ENCODE measurements around the gene SF3A1. TPM values are rescaled to one million over a fixed set of nuclear protein-coding genes. Genes with fewer than 3 reads are reported as not detected.

Gene SF3A1
- total RNA-seq, 1 experiment from 2014 or later = 133 TPM

GRCh38 chr22:30289141-30289979 is 67.3 kb downstream of the SF3A1 start, which contains the start of gene CASTOR1:
Gene CASTOR1, minus strand, starts transcription at chr22:30289505. Its CDS starts 8 bp downstream, at chr22:30289497.
- DNase-seq (ENCODE audit: low read depth) = peak; percentile 96

- DNase-seq (ENCODE audit: low read depth) = no peak
Observed at GRCh38 chr22:30288419-30289140, 68.1 kb downstream of the SF3A1 start.

- peak; percentile 91 for DNase-seq (ENCODE audit: low read depth)
Observed at GRCh38 chr22:30287648-30288418, 68.9 kb downstream of the SF3A1 start.

GRCh38 chr22:30286813-30287647 is 69.7 kb downstream of the SF3A1 start:
- peak; percentile 63 for DNase-seq (ENCODE audit: low read depth)

- no peak for DNase-seq (ENCODE audit: low read depth)
Observed at GRCh38 chr22:30286331-30286730, 70.4 kb downstream of the SF3A1 start.

GRCh38 chr22:30285846-30286200 is 70.9 kb downstream of the SF3A1 start:
- no peak for DNase-seq (ENCODE audit: low read depth)

GRCh38 chr22:30285176-30285845 is 71.4 kb downstream of the SF3A1 start:
- no peak for DNase-seq (ENCODE audit: low read depth)

- no peak for DNase-seq (ENCODE audit: low read depth)
Observed at GRCh38 chr22:30284666-30285065, 72.0 kb downstream of the SF3A1 start.

GRCh38 chr22:30284172-30284571 is 72.5 kb downstream of the SF3A1 start:
- DNase-seq (ENCODE audit: low read depth) = no peak

GRCh38 chr22:30283342-30283741 is 73.4 kb downstream of the SF3A1 start:
- no peak for DNase-seq (ENCODE audit: low read depth)

GRCh38 chr22:30282616-30283046 is 74.1 kb downstream of the SF3A1 start:
- no peak for DNase-seq (ENCODE audit: low read depth)

Other genes with a start within 250 kb of the SF3A1 start
- 7.7 and 8.8 TPM in 2 replicates for gene LIF, start 110.1 kb downstream of the SF3A1 start, total RNA-seq (2014; rRNA removed; shearing (Covaris generic))
- gene OSM, start 90.0 kb downstream of the SF3A1 start, total RNA-seq (2014; rRNA removed; shearing (Covaris generic)) = not detected in 2 replicates
- 1.5 and 6.1 TPM in 2 replicates for gene CASTOR1, start 67.4 kb downstream of the SF3A1 start, total RNA-seq (2014; rRNA removed; shearing (Covaris generic))
- 11.1 and 12.9 TPM in 2 replicates for gene TBC1D10A, start 30.0 kb downstream of the SF3A1 start, total RNA-seq (2014; rRNA removed; shearing (Covaris generic))
- 2.8 and 3.1 TPM in 2 replicates for gene CCDC157, start 113 bp upstream of the SF3A1 start, total RNA-seq (2014; rRNA removed; shearing (Covaris generic))
- gene RNF215, start 30.5 kb upstream of the SF3A1 start, total RNA-seq (2014; rRNA removed; shearing (Covaris generic)) = 13.8 and 14.6 TPM in 2 replicates
- 8.6 and 13.5 TPM in 2 replicates for gene SEC14L2, start 40.1 kb upstream of the SF3A1 start, total RNA-seq (2014; rRNA removed; shearing (Covaris generic))
- 37.1 and 60.4 TPM in 2 replicates for gene MTFP1, start 68.9 kb upstream of the SF3A1 start, total RNA-seq (2014; rRNA removed; shearing (Covaris generic))
- gene SEC14L3, start 115.1 kb upstream of the SF3A1 start, total RNA-seq (2014; rRNA removed; shearing (Covaris generic)) = not detected in 2 replicates
- gene SEC14L4, start 148.8 kb upstream of the SF3A1 start, total RNA-seq (2014; rRNA removed; shearing (Covaris generic)) = not detected in 2 replicates
- not detected in 2 replicates for gene SEC14L6, start 189.8 kb upstream of the SF3A1 start, total RNA-seq (2014; rRNA removed; shearing (Covaris generic))
- not detected in 2 replicates for gene GAL3ST1, start 217.8 kb upstream of the SF3A1 start, total RNA-seq (2014; rRNA removed; shearing (Covaris generic))
- gene PES1, start 235.0 kb upstream of the SF3A1 start, total RNA-seq (2014; rRNA removed; shearing (Covaris generic)) = 178 and 181 TPM in 2 replicates